Upper lobe of left lung (tissue), 6 donors: ENCODE data around the gene KBTBD12. TPM values are rescaled to one million over a fixed set of nuclear protein-coding genes. Genes with fewer than 3 reads are reported as not detected.

Experiments used
- ATAC-seq, 2 donors: fragments of 200-7000 bp; cut with Tn5 transposase; one replicate each; pipeline ENCODE4 v1.9.1; 2022; ENCODE audit warnings: mild to moderate bottlenecking in 2 of 2, moderate library complexity in 2 of 2; ENCODE audit not compliant: low FRiP score in 2 of 2
- DNase-seq, 2 donors: peaks; one replicate each; pipeline ENCODE4 v3.0.0-alpha.2; 2019 to 2020
- H3K27ac ChIP-seq, 4 donors: fragments of 200-600 bp; sonication (generic); one replicate each; pipeline ENCODE4 v1.5.1; 2016 to 2019
- H3K27me3 ChIP-seq, 4 donors: fragments of 200-600 bp; sonication (generic); one replicate each; pipeline ENCODE4 v1.5.1; 2017 to 2019
- H3K36me3 ChIP-seq, 4 donors: fragments of 200-600 bp; sonication (generic); one replicate each; pipeline ENCODE4 v1.5.1; 2016 to 2019
- H3K4me1 ChIP-seq, 4 donors: fragments of 200-600 bp; sonication (generic); one replicate each; pipeline ENCODE4 v1.5.1; 2018 to 2019
- H3K4me3 ChIP-seq, 4 donors: fragments of 200-600 bp; sonication (generic); one replicate each; pipeline ENCODE4 v1.5.1; 2017 to 2019; ENCODE audit warnings: mild to moderate bottlenecking in 2 of 4, moderate library complexity in 1 of 4
- H3K9me3 ChIP-seq, 4 donors: fragments of 200-600 bp; sonication (generic); one replicate each; pipeline ENCODE4 v1.5.1; 2018 to 2019
- CTCF ChIP-seq, 6 experiments: fragments of 450-650 bp in 4 of 6; fragments of 200-600 bp in 2 of 6; sonication (generic) in 2 of 6; IDR thresholded peaks; one replicate each; pipeline ENCODE4 v1.5.1; 2016 to 2019; ENCODE audit warnings: antibody characterized with exemption in 6 of 6
- EP300 ChIP-seq, 4 donors: sonication (generic); formaldehyde crosslinking; IDR thresholded peaks; one replicate each; pipeline ENCODE4 v1.5.1; 2017; ENCODE audit warnings: antibody characterized with exemption in 4 of 4, control low read depth in 2 of 4
- POLR2A ChIP-seq, 4 donors: fragments of 450-650 bp; IDR thresholded peaks; one replicate each; pipeline ENCODE4 v1.5.1; 2016 to 2017; ENCODE audit warnings: antibody characterized with exemption in 4 of 4, mild to moderate bottlenecking in 2 of 4
- POLR2AphosphoS5 ChIP-seq, 2 donors: sonication (generic); formaldehyde crosslinking; IDR thresholded peaks; one replicate each; pipeline ENCODE4 v1.5.1; 2017; ENCODE audit warnings: antibody characterized with exemption in 2 of 2
- WGBS, 2 donors: methylation state at CpG; one replicate each; pipeline ENCODE4 v1.1.5; 2017 to 2018; 5-methylcytosine and 5-hydroxymethylcytosine counted together
- total RNA-seq, 6 donors: library from RNA; depleted of rRNA in 4 of 6; stranded (reverse); fragments of >200 nt in 4 of 6; gene quantifications; one replicate each; pipeline versions ENCODE4 v1.1.0 to v1.2.1, GENCODE V29; 2016 to 2021
- donor health status: DM: no; HTN: no; CAD: no; lungs with moderate emphysema.
- donor health status: DM: no; HTN: yes; CAD: no; lungs with severe emphysema.

Gene KBTBD12
- total RNA-seq, 6 donors from 2014 or later: 0.37 to 2.1 (median 0.71) TPM

GRCh38 chr3:127927829-127928604, 13.0 kb downstream of the KBTBD12 start:
- 84 to 85% methylated on average over 3 of the region's 3 CpGs for WGBS, 2 donors
- no peak for TF ChIP-seq POLR2AphosphoS5 (IDR thresholded peaks at IDR 0.05)
- TF ChIP-seq POLR2A (IDR thresholded peaks at IDR 0.05): no peak
- no peak for TF ChIP-seq CTCF (IDR thresholded peaks at IDR 0.05)
- TF ChIP-seq EP300 (IDR thresholded peaks at IDR 0.05): no peak
- H3K27me3 ChIP-seq: no peaks in the 10 kb centered on the region
- H3K36me3 ChIP-seq: no peaks in the 10 kb centered on the region
- H3K4me1 ChIP-seq: no peaks in the 10 kb centered on the region
- ATAC-seq: no peak
- no peak overlapping the region for H3K4me3 ChIP-seq
- DNase-seq: no peak
- no peak overlapping the region for H3K27ac ChIP-seq
- no peaks in the 10 kb centered on the region for H3K9me3 ChIP-seq

GRCh38 chr3:127929818-127930413, 14.9 kb downstream of the KBTBD12 start:
- Histone ChIP-seq H3K27ac (no peak overlapping the region), H3K9me3 (no peaks in the 10 kb centered on the region), H3K36me3 (no peaks in the 10 kb centered on the region), H3K4me1 (no peaks in the 10 kb centered on the region), H3K27me3 (no peaks in the 10 kb centered on the region), H3K4me3 (no peak overlapping the region)
- DNase-seq (no peak), ATAC-seq (no peak)
- 87% methylated on average over 5 of the region's 5 CpGs for WGBS, 2 donors
- no peak for TF ChIP-seq POLR2AphosphoS5 (IDR thresholded peaks at IDR 0.05)
- no peak for TF ChIP-seq POLR2A (IDR thresholded peaks at IDR 0.05)
- TF ChIP-seq CTCF (IDR thresholded peaks at IDR 0.05): no peak
- TF ChIP-seq EP300 (IDR thresholded peaks at IDR 0.05): no peak

- Histone ChIP-seq H3K4me1 (no peaks in the 10 kb centered on the region), H3K27me3 (no peaks in the 10 kb centered on the region), H3K27ac (no peak overlapping the region), H3K9me3 (no peaks in the 10 kb centered on the region), H3K36me3 (no peaks in the 10 kb centered on the region), H3K4me3 (no peak overlapping the region)
- WGBS, 2 donors: 77 to 100% methylated on average over 1 of the region's 1 CpG
- DNase-seq: no peak
- no peak for ATAC-seq
- TF ChIP-seq EP300 (IDR thresholded peaks at IDR 0.05) (no peak), CTCF (IDR thresholded peaks at IDR 0.05) (no peak)
These were observed 18.4 kb downstream of the KBTBD12 start for GRCh38 chr3:127933396-127933795.

GRCh38 chr3:127938800-127939199, 23.8 kb downstream of the KBTBD12 start:
- Histone ChIP-seq H3K27me3 (no peaks in the 10 kb centered on the region), H3K36me3 (no peaks in the 10 kb centered on the region), H3K9me3 (no peaks in the 10 kb centered on the region), H3K27ac (no peak overlapping the region), H3K4me1 (no peaks in the 10 kb centered on the region), H3K4me3 (no peak overlapping the region)
- WGBS, 2 donors: 97 to 98% methylated on average over 4 of the region's 4 CpGs
- TF ChIP-seq CTCF (IDR thresholded peaks at IDR 0.05) (no peak), EP300 (IDR thresholded peaks at IDR 0.05) (no peak), POLR2A (IDR thresholded peaks at IDR 0.05) (no peak), POLR2AphosphoS5 (IDR thresholded peaks at IDR 0.05) (no peak)
- ATAC-seq (no peak), DNase-seq (no peak)

GRCh38 chr3:127940116-127940515, 25.1 kb downstream of the KBTBD12 start:
- H3K4me3 ChIP-seq: no peak overlapping the region
- 66 to 78% methylated on average over 2 of the region's 2 CpGs for WGBS, 2 donors
- no peak overlapping the region for H3K27ac ChIP-seq
- ATAC-seq (no peak), DNase-seq (no peak)
- H3K9me3 ChIP-seq: no peaks in the 10 kb centered on the region
- no peaks in the 10 kb centered on the region for H3K36me3 ChIP-seq
- no peaks in the 10 kb centered on the region for H3K27me3 ChIP-seq
- no peaks in the 10 kb centered on the region for H3K4me1 ChIP-seq
- TF ChIP-seq POLR2A (IDR thresholded peaks at IDR 0.05) (no peak), EP300 (IDR thresholded peaks at IDR 0.05) (no peak), CTCF (IDR thresholded peaks at IDR 0.05) (no peak), POLR2AphosphoS5 (IDR thresholded peaks at IDR 0.05) (no peak)
